Measurements from ENCODE around the gene MFN1. TPM values are rescaled to one million over a fixed set of nuclear protein-coding genes. Genes with fewer than 3 reads are reported as not detected.

Gene MFN1
- total RNA-seq (10 to 100 TPM; 27.6 to 42.1 (median 37.0) TPM), polyA plus RNA-seq (10 to 100 TPM in 1 of 3 donors, 1 to 10 TPM in 2; 8.6 to 15.4 (median 9.6) TPM)

GRCh38 chr3:179347345-179348194, at the start of gene MFN1:
Gene MFN1 (plus strand): TSS chr3:179347709. CDS start chr3:179348852, 1,143 bp downstream.
- intact Hi-C loops (cut with DNase I), result loop anchor here (1.0 to 10.0 kb wide), 4 partner anchors 24 to 257 kb away; partner anchors contain the start of genes ACTL6A, GNB4, MRPL47 and NDUFB5
- Histone ChIP-seq H3K9me3 (no peaks in the 10 kb centered on the region), H3K27ac (peak within 1 kb of the TSS; percentile 81 to 91 (median 88)), H3K27me3 (no peaks in the 10 kb centered on the region), H3K4me1 (peaks cover 0 to 26% (median 13%) of the 10 kb centered on the region in 4 donors), H3K4me3 (peak within 1 kb of the TSS; percentile 72 to 85 (median 80)), H3K36me3 (peaks cover 2 to 32% (median 7%) of the 10 kb centered on the region in 4 donors)
- 1% methylated on average over 63 of the region's 63 CpGs for WGBS, 2 donors
- DNase-seq, result peak; percentile 98
- no peak for TF ChIP-seq CTCF (IDR thresholded peaks at IDR 0.05)
- TF ChIP-seq EP300 (IDR thresholded peaks at IDR 0.05), result no peak
- TF ChIP-seq POLR2A (IDR thresholded peaks at IDR 0.05), result peak; percentile 22 to 61
- TF ChIP-seq POLR2AphosphoS5 (IDR thresholded peaks at IDR 0.05), result peak; percentile 76 to 94 (median 86)

GRCh38 chr3:179297971-179298725, 49.4 kb upstream of the MFN1 start:
- H3K4me3 ChIP-seq, result no peak overlapping the region
- DNase-seq, result no peak
- WGBS, 2 donors, result 78 to 85% methylated on average over 5 of the region's 5 CpGs
- no peaks in the 10 kb centered on the region for H3K9me3 ChIP-seq
- no peak for TF ChIP-seq EP300 (IDR thresholded peaks at IDR 0.05)
- no peak for TF ChIP-seq POLR2AphosphoS5 (IDR thresholded peaks at IDR 0.05)
- no peak for TF ChIP-seq CTCF (IDR thresholded peaks at IDR 0.05)
- no peak for TF ChIP-seq POLR2A (IDR thresholded peaks at IDR 0.05)
- no peaks in the 10 kb centered on the region for H3K27me3 ChIP-seq
- intact Hi-C loops (cut with DNase I), result no loop called here
- H3K36me3 ChIP-seq, result no peaks in the 10 kb centered on the region
- no peaks in the 10 kb centered on the region for H3K4me1 ChIP-seq
- no peak overlapping the region for H3K27ac ChIP-seq

GRCh38 chr3:179299316-179299715, 48.2 kb upstream of the MFN1 start:
- TF ChIP-seq CTCF (IDR thresholded peaks at IDR 0.05), result no peak
- no peak for TF ChIP-seq POLR2A (IDR thresholded peaks at IDR 0.05)
- Histone ChIP-seq H3K4me1 (no peaks in the 10 kb centered on the region), H3K4me3 (no peak overlapping the region), H3K36me3 (no peaks in the 10 kb centered on the region), H3K9me3 (no peaks in the 10 kb centered on the region), H3K27ac (no peak overlapping the region), H3K27me3 (no peaks in the 10 kb centered on the region)
- intact Hi-C loops (cut with DNase I), result no loop called here
- 90 to 94% methylated on average over 2 of the region's 2 CpGs for WGBS, 2 donors
- DNase-seq, result no peak

- TF ChIP-seq EP300 (IDR thresholded peaks at IDR 0.05) (no peak), POLR2A (IDR thresholded peaks at IDR 0.05) (no peak), CTCF (IDR thresholded peaks at IDR 0.05) (no peak)
- H3K9me3 ChIP-seq, result no peaks in the 10 kb centered on the region
- no peaks in the 10 kb centered on the region for H3K27me3 ChIP-seq
- no peak overlapping the region for H3K4me3 ChIP-seq
- intact Hi-C loops (cut with DNase I), result no loop called here
- 80 to 83% methylated on average over 5 of the region's 5 CpGs for WGBS, 2 donors
- H3K27ac ChIP-seq, result no peak overlapping the region
- H3K4me1 ChIP-seq, result no peaks in the 10 kb centered on the region
- no peak for DNase-seq
- H3K36me3 ChIP-seq, result no peaks in the 10 kb centered on the region
Observed at GRCh38 chr3:179299999-179300613, 47.4 kb upstream of the MFN1 start.
